Frontal cortex (tissue), 4 donors: ENCODE data around the gene PDE4C. TPM values are rescaled to one million over a fixed set of nuclear protein-coding genes. Genes with fewer than 3 reads are reported as not detected.

Experiments used
- DNase-seq, 2 donors: peaks; one replicate each; pipeline ENCODE4 v3.0.0; 2012; ENCODE audit warnings: low spot score in 2 of 2
- FAIRE-seq: peaks from 2 replicates; lab custom pipeline; 2012; peaks lifted over from hg19 to GRCh38; lab: Jason Lieb, UNC
- total RNA-seq: library from RNA; depleted of rRNA; stranded (reverse); fragments of >200 nt; gene quantifications from one replicate; pipeline ENCODE4 v1.2.3, GENCODE V29; 2014
- donor health status: control.
- donor health status: control.
- donor health status: control.

The PDE4C gene
- total RNA-seq, 1 donor from 2014 or later: 1.2 TPM

- DNase-seq (peak in 1 of 2 donors; percentile 2), FAIRE-seq (no peak)
Measured at GRCh38 chr19:18176367-18177310, 49.6 kb downstream of the PDE4C start.

- FAIRE-seq (no peak), DNase-seq (peak in 1 of 2 donors; percentile 6)
Measured at GRCh38 chr19:18174983-18175382, 51.3 kb downstream of the PDE4C start.

Other genes with a start within 250 kb of the PDE4C start
- gene ARRDC2, start 218.3 kb downstream of the PDE4C start, total RNA-seq: 1.6 TPM
- gene IL12RB1, start 139.5 kb downstream of the PDE4C start, total RNA-seq: 0.41 TPM
- 4.5 TPM for gene MAST3, start 128.7 kb downstream of the PDE4C start, total RNA-seq
- 24.9 TPM for gene PIK3R2, start 73.3 kb downstream of the PDE4C start, total RNA-seq
- 0.41 TPM for gene IFI30, start 52.6 kb downstream of the PDE4C start, total RNA-seq
- 4.5 TPM for gene MPV17L2, start 33.2 kb downstream of the PDE4C start, total RNA-seq
- 42.0 TPM for gene RAB3A, start 22.4 kb downstream of the PDE4C start, total RNA-seq
- gene IQCN, start 48.0 kb upstream of the PDE4C start, total RNA-seq: 0.41 TPM
- 35.5 TPM for gene JUND, start 55.2 kb upstream of the PDE4C start, total RNA-seq
- 80.3 TPM for gene LSM4, start 96.6 kb upstream of the PDE4C start, total RNA-seq
- 18.3 TPM for gene PGPEP1, start 114.2 kb upstream of the PDE4C start, total RNA-seq
- not detected for gene GDF15, start 159.7 kb upstream of the PDE4C start, total RNA-seq
- 0.41 TPM for gene LRRC25, start 171.2 kb upstream of the PDE4C start, total RNA-seq
- 69.3 TPM for gene SSBP4, start 193.0 kb upstream of the PDE4C start, total RNA-seq
- 62.8 TPM for gene ISYNA1, start 211.7 kb upstream of the PDE4C start, total RNA-seq